Subcutaneous adipose tissue (tissue), 4 donors: ENCODE data around the gene OST4. TPM values are rescaled to one million over a fixed set of nuclear protein-coding genes. Genes with fewer than 3 reads are reported as not detected.

Experiments
- total RNA-seq, 4 donors: library from RNA; depleted of rRNA; stranded (reverse); fragments of >200 nt; gene quantifications; one replicate each; pipeline ENCODE4 v1.1.0, GENCODE V29; 2016
- TF ChIP-seq, protein P1 (sequence below): fragments of 450-650 bp; IDR thresholded peaks from one replicate; pipeline ENCODE4 v1.5.1; 2016; ENCODE audit warnings: low read depth, mild to moderate bottlenecking, control low read depth, antibody characterized with exemption, moderate library complexity

The OST4 gene
- total RNA-seq, 4 donors from 2014 or later = 207 to 425 (median 263) TPM

DNA sequence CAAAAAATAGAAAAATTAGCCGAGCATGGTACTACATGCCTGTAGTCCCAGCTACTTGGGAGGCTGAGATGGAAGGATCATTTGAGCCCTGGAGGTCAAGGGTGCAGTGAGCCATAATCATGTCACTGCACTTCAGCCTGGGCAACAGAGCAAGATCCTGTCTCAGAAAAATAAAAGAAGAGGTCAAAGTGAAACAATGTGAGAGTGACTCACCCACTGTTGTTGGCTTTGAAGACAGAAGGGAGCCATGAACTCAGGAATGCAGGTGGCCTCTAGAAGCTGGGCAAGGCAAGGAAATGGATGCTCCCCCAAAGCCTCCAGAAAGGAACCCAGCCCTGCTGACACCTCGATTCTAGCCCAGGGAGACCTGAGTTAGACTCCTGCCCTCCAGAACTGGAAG lies 42.4 kb downstream of the OST4 start:
- TF ChIP-seq, protein P1, sequence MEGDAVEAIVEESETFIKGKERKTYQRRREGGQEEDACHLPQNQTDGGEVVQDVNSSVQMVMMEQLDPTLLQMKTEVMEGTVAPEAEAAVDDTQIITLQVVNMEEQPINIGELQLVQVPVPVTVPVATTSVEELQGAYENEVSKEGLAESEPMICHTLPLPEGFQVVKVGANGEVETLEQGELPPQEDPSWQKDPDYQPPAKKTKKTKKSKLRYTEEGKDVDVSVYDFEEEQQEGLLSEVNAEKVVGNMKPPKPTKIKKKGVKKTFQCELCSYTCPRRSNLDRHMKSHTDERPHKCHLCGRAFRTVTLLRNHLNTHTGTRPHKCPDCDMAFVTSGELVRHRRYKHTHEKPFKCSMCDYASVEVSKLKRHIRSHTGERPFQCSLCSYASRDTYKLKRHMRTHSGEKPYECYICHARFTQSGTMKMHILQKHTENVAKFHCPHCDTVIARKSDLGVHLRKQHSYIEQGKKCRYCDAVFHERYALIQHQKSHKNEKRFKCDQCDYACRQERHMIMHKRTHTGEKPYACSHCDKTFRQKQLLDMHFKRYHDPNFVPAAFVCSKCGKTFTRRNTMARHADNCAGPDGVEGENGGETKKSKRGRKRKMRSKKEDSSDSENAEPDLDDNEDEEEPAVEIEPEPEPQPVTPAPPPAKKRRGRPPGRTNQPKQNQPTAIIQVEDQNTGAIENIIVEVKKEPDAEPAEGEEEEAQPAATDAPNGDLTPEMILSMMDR = no peak

DNA sequence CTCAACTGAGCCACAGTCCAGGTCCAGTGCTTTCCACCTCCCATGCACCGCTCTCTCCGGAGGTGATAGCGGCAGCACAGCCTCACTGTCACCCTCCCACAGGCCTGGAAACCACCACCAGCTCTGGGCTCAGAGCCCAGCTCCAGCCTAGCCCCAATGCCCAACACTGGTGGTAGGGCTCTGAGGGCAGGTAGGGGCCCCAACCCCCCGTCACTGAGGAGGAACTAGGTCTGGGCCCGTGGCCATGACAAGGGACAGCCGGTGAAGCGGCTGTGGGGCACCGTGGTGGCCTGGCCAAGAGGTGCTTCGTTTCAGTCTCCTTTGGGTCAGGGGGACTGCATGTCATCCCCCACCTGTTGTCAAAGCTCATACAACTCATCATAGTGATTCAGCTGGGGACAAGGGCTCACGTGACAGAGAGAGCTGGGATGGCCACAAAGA lies 44.2 kb downstream of the OST4 start:
- TF ChIP-seq, protein P1 = no peak

DNA sequence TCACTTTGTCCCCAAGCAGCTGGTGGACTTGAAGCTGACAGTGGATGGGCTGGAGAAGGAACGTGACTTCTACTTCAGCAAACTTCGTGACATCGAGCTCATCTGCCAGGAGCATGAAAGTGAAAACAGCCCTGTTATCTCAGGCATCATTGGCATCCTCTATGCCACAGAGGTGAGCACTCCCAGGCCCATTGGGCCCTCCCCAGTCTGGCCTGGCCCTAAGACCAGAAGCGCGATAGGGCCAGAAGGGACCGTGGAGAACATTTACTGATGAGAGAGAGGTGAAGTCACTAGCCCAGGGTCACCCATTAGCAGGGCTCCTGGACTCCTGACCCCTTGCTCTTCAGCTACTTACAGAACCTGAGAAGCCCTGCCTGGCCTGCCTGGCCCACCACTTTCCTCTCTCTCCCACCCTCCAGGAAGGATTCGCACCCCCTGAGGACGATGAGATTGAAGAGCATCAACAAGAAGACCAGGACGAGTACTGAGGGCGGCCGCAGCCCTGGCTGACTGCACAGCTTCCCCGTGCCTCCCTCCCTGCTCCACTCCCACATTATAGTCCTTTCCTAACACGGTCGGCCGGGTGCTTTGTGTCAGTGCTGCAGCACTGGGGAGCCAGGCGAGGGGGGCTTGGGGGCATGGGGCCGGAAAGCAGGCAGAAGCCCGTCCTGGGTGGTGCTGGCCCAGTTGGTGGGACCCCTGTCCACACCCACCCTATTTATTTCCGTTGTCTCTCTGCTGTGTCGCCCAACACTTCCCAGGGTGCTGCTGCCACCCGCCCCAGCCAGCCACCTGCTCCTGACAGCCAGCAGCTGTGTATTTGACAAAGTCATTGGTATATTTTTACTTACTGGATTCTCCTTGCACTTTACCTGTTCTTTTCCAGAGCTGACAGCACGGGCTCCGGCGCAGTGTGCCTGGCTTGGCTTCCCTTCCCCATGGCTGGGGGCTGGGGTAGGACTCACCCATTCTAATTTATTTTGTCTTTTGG lies 45.3 kb downstream of the OST4 start:
- TF ChIP-seq, protein P1 = no peak

DNA sequence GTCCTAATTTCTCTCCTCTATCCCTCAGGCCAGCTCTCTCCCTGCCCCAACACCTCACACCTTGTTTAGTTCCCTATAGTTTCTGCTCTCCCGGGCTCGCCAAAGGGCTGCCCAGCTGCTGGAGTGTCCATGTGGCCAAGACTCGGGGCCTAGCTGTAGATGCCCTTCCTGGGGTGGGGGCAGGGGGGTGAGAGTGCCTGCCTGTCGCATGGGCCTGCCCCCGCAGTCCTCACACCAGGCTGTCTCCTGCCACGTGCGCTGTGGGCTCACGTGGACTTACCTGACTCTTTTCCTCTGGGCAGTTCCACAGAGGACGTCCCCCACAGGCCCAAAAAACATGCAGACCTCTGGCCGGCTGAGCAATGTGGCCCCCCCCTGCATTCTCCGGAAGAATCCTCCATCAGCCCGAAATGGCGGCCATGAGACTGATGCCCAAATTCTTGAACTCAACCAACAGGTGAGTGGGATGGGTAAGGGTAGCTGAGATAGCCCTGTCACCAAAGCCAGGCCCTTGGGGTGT lies 46.1 kb downstream of the OST4 start:
- TF ChIP-seq, protein P1 = no peak

DNA sequence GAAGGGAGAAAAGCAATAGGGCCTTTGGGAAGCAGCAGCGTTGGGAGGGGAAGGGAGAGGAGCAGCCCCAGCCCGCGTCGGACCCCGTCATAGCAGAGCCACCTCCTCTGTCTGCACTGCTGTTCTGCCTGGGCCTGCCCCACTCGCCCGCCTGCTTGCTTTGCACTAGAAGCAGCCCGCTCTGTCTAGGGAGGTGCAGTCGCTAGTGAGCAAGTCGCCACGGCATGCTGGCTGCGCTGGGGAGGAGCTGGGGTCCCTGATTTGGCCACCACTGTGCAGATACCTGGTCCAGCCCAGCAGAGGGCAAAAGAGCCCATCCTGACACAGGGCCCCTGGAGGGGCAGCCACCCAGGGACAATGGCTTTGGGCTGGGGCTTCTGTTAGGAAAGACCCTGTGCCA lies 46.6 kb downstream of the OST4 start:
- TF ChIP-seq, protein P1 = no peak

DNA sequence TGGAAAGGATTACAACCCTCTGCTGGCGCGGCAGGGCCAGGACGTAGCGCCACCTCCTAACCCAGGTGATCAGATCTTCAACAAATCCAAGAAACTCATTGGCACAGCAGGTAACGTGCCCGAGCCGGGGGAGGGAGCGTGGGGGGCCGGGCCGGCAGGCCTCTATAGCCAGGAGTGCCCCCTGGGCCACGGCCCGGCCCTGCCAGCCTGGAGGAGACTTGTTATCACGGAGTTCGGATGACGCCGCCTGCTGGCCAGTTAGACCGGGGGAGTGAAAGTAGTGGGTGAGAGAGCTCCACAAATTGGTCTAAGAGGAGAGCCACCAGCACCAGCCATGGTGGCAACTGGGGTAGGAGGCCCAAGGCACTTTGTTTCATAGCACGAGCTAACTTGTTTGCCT lies 47.3 kb downstream of the OST4 start:
- TF ChIP-seq, protein P1 = no peak

DNA sequence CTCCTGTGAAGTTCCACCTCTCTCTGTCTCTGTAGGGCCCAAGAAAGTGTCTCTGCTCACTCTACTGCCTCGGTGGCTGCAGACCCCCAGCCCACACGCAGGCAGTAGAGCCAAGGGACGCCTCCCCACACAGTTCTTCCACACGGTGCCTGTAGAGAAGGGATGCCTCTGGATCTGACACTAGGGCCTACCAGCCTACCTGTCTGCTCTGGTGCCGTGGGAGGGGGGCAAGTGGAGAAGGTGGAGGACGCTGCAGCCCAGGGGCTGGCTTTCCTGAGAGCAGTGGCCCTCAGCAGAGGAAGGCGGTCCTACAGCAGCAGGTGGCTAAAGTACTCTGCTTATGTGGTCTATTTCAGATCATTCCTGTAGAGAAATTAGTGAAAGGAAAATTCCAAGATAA lies 47.7 kb downstream of the OST4 start:
- TF ChIP-seq, protein P1 = no peak
